Measurements from ENCODE around the gene PTPRK. TPM values are rescaled to one million over a fixed set of nuclear protein-coding genes. Genes with fewer than 3 reads are reported as not detected.
A peak's percentile ranks its signal among the peaks of the same experiment; 100 is the strongest.

The PTPRK gene
- total and polyA plus RNA-seq, 2 of the 13 experiments (the other 11 are each of a cell fraction or from before 2014, with no cell fraction given) = 43.6 to 98.3 TPM

DNA sequence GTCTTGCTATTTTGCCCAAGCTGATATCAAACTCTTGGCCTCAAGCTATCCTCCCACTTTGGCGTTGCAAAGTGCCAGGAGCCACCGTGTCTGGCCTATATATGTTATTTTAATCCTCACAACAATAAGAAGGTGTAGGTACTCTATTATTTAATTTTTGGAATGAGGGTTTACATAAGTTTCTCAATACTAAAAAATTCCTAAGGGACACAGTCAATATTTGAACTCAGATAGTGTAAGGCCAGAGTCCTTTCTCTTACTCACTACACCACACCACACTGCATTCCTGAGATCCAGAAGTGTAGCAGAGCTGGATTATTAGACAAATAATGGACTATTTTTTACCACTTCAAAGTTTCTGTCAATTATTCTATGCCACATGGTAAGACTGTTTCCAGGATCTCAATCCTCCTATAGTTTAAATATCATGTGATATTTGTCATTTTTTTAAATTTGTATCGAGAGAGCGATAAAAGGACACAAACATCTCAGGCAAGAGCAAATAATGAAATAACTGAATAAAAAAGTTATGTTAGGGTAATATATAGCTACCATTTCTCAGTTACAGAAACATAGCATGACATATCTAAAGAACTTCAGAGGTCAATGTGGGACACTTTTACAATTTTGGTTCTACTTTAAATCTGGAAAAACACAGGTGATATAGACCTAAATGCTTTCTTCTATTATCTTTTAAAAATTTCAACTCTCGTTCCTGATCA lies 457.4 kb downstream of the PTPRK start (continued):
- TF ChIP-seq NFYC (CRISPR knock-in tag; IDR thresholded peaks at IDR 0.05) (no peak; the same call in 1 of the 2 replicates), ZNF670 (CRISPR knock-in tag; IDR thresholded peaks at IDR 0.05; ENCODE audit: borderline replicate concordance) (no peak), ZKSCAN5 (CRISPR knock-in tag; IDR thresholded peaks at IDR 0.05) (no peak), ZSCAN21 (CRISPR knock-in tag; IDR thresholded peaks at IDR 0.05; ENCODE audit: borderline replicate concordance) (no peak), POLR2AphosphoS2 (IDR thresholded peaks at IDR 0.05; ENCODE audit: low read depth, low read length) (no peak), ZNF142 (CRISPR knock-in tag; IDR thresholded peaks at IDR 0.05) (no peak), KAT8 (CRISPR knock-in tag; IDR thresholded peaks at IDR 0.05) (peak; percentile 70), NFE2L1 (CRISPR knock-in tag; IDR thresholded peaks at IDR 0.05; ENCODE audit: borderline replicate concordance) (no peak), ZNF770 (CRISPR knock-in tag; IDR thresholded peaks at IDR 0.05) (no peak), ZNF275 (CRISPR knock-in tag; IDR thresholded peaks at IDR 0.05; ENCODE audit: borderline replicate concordance) (no peak), PRPF4 (IDR thresholded peaks at IDR 0.05; ENCODE audit: low read depth, low read length, poor library complexity, severe bottlenecking) (no peak), SIX1 (CRISPR knock-in tag; IDR thresholded peaks at IDR 0.05; ENCODE audit: borderline replicate concordance) (peak; percentile 83; the same call in 1 of the 2 replicates), ZFP41 (CRISPR knock-in tag; IDR thresholded peaks at IDR 0.05; ENCODE audit: borderline replicate concordance) (no peak), SALL1 (CRISPR knock-in tag; IDR thresholded peaks at IDR 0.05) (peak; percentile 84; the same call in 1 of the 2 replicates), ZSCAN12 (CRISPR knock-in tag; IDR thresholded peaks at IDR 0.05) (no peak), FLYWCH1 (CRISPR knock-in tag; IDR thresholded peaks at IDR 0.05) (no peak)
- TF ChIP-seq, protein P1, sequence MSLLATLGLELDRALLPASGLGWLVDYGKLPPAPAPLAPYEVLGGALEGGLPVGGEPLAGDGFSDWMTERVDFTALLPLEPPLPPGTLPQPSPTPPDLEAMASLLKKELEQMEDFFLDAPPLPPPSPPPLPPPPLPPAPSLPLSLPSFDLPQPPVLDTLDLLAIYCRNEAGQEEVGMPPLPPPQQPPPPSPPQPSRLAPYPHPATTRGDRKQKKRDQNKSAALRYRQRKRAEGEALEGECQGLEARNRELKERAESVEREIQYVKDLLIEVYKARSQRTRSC (CRISPR knock-in tag; IDR thresholded peaks at IDR 0.05; ENCODE audit: low read depth) = no peak

Measured in HepG2 (cell line).